Measurements from ENCODE around the gene HDHD3. TPM values are rescaled to one million over a fixed set of nuclear protein-coding genes. Genes with fewer than 3 reads are reported as not detected.

Gene HDHD3
- polyA plus RNA-seq, 1 of the 3 experiments (the other 2 are of a cell fraction), result 17.1 TPM

GRCh38 chr9:113345190-113345589, 31.6 kb downstream of the HDHD3 start:
- Histone ChIP-seq H3K9me3 (no peaks in the 10 kb centered on the region), H3K9me2 (no peaks in the 10 kb centered on the region), H3K4me2 (no peak overlapping the region), H3K79me2 (ENCODE audit: insufficient read depth) (no peaks in the 10 kb centered on the region), H3K4me3 (ENCODE audit: low read depth in 2 of 2, low read length in 1 of 2) (no peak overlapping the region), H3K4me1 (ENCODE audit: control insufficient read depth in 1 of 2, insufficient read depth in 2 of 2, low read depth in 1 of 2, low read length in 1 of 2) (peaks cover 0 to 19% of the 10 kb centered on the region in 2 experiments; a peak in 1 of 4 replicates), H3F3A (replicated peaks; ENCODE audit: insufficient read depth) (peaks cover 3% of the 10 kb centered on the region), H3K9ac (no peak overlapping the region), H4K20me1 (ENCODE audit: insufficient read depth) (no peaks in the 10 kb centered on the region), H3K27me3 (ENCODE audit: insufficient read depth) (peaks cover 10% of the 10 kb centered on the region), H3K27ac (ENCODE audit: low read depth in 2 of 2, low read length in 1 of 2) (no peak overlapping the region; a peak in 1 of 4 replicates), H2AFZ (ENCODE audit: low read depth) (no peak overlapping the region), H3K36me3 (replicated peaks in 1 of 2; ENCODE audit: control insufficient read depth in 1 of 2, insufficient read depth in 2 of 2, low read length in 1 of 2) (no peaks in the 10 kb centered on the region)
- CTCF ChIA-PET, result interaction anchor here (1.4 kb wide), 1 partner anchor 246 kb away, joined by 3 read pairs; no protein-coding TSS in a partner anchor
- no peak for DNase-seq
- WGBS (ENCODE audit: low lambda C conversion rate), result 89% methylated on average over 2 of the region's 2 CpGs
- TF ChIP-seq, protein P1, sequence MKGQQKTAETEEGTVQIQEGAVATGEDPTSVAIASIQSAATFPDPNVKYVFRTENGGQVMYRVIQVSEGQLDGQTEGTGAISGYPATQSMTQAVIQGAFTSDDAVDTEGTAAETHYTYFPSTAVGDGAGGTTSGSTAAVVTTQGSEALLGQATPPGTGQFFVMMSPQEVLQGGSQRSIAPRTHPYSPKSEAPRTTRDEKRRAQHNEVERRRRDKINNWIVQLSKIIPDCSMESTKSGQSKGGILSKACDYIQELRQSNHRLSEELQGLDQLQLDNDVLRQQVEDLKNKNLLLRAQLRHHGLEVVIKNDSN (IDR thresholded peaks at IDR 0.05; ENCODE audit: borderline replicate concordance, low read depth), result no peak
- TF ChIP-seq EP300 (IDR thresholded peaks at IDR 0.05; ENCODE audit: borderline replicate concordance in 1 of 2, low read depth in 1 of 2, low read length in 1 of 2) (no peak), ELF1 (IDR thresholded peaks at IDR 0.05) (no peak), USF2 (IDR thresholded peaks at IDR 0.05; ENCODE audit: borderline replicate concordance, low read depth, low read length) (no peak), RFX5 (IDR thresholded peaks at IDR 0.05; ENCODE audit: low read length) (no peak), TAF1 (IDR thresholded peaks at IDR 0.05; ENCODE audit: borderline replicate concordance, low read depth, low read length) (no peak), TCF12 (IDR thresholded peaks at IDR 0.05) (no peak), RAD21 (IDR thresholded peaks at IDR 0.05; ENCODE audit: low read length) (no peak), RXRA (IDR thresholded peaks at IDR 0.05; ENCODE audit: borderline replicate concordance, low read depth) (no peak), NRF1 (IDR thresholded peaks at IDR 0.05; ENCODE audit: low read depth, low read length) (no peak), MEF2A (IDR thresholded peaks at IDR 0.05; ENCODE audit: borderline replicate concordance, low read depth) (no peak), NFIC (IDR thresholded peaks at IDR 0.05; ENCODE audit: borderline replicate concordance) (no peak), POLR2AphosphoS5 (IDR thresholded peaks at IDR 0.05; ENCODE audit: low read depth, low read length) (no peak), RCOR1 (IDR thresholded peaks at IDR 0.05; ENCODE audit: low read length) (no peak), GATA2 (CRISPR knock-in tag; IDR thresholded peaks at IDR 0.05) (no peak)
- TF ChIP-seq, protein P2, sequence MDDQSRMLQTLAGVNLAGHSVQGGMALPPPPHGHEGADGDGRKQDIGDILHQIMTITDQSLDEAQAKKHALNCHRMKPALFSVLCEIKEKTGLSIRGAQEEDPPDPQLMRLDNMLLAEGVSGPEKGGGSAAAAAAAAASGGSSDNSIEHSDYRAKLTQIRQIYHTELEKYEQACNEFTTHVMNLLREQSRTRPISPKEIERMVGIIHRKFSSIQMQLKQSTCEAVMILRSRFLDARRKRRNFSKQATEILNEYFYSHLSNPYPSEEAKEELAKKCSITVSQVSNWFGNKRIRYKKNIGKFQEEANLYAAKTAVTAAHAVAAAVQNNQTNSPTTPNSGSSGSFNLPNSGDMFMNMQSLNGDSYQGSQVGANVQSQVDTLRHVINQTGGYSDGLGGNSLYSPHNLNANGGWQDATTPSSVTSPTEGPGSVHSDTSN (IDR thresholded peaks at IDR 0.05), result no peak
- TF ChIP-seq, protein P3, sequence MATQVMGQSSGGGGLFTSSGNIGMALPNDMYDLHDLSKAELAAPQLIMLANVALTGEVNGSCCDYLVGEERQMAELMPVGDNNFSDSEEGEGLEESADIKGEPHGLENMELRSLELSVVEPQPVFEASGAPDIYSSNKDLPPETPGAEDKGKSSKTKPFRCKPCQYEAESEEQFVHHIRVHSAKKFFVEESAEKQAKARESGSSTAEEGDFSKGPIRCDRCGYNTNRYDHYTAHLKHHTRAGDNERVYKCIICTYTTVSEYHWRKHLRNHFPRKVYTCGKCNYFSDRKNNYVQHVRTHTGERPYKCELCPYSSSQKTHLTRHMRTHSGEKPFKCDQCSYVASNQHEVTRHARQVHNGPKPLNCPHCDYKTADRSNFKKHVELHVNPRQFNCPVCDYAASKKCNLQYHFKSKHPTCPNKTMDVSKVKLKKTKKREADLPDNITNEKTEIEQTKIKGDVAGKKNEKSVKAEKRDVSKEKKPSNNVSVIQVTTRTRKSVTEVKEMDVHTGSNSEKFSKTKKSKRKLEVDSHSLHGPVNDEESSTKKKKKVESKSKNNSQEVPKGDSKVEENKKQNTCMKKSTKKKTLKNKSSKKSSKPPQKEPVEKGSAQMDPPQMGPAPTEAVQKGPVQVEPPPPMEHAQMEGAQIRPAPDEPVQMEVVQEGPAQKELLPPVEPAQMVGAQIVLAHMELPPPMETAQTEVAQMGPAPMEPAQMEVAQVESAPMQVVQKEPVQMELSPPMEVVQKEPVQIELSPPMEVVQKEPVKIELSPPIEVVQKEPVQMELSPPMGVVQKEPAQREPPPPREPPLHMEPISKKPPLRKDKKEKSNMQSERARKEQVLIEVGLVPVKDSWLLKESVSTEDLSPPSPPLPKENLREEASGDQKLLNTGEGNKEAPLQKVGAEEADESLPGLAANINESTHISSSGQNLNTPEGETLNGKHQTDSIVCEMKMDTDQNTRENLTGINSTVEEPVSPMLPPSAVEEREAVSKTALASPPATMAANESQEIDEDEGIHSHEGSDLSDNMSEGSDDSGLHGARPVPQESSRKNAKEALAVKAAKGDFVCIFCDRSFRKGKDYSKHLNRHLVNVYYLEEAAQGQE (IDR thresholded peaks at IDR 0.05; ENCODE audit: low read depth, low read length), result no peak
- TF ChIP-seq, protein P4, sequence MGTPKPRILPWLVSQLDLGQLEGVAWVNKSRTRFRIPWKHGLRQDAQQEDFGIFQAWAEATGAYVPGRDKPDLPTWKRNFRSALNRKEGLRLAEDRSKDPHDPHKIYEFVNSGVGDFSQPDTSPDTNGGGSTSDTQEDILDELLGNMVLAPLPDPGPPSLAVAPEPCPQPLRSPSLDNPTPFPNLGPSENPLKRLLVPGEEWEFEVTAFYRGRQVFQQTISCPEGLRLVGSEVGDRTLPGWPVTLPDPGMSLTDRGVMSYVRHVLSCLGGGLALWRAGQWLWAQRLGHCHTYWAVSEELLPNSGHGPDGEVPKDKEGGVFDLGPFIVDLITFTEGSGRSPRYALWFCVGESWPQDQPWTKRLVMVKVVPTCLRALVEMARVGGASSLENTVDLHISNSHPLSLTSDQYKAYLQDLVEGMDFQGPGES (IDR thresholded peaks at IDR 0.05; ENCODE audit: low read depth, low read length), result no peak
- POLR2A ChIA-PET, result no interaction called here

All from SK-N-SH (cell line).